HuH-7 (cell line): ENCODE data around the gene OR11A1.
"Not testable (repeated sequence)": the region's sequence is repeated elsewhere in the genome, so short reads cannot be mapped to it uniquely, and the experiment has no call there.

Experiments used
- DNase-seq: peaks from one replicate; pipeline ENCODE4 v3.0.0; 2011; ENCODE audit warnings: low spot score

The OR11A1 gene

DNA sequence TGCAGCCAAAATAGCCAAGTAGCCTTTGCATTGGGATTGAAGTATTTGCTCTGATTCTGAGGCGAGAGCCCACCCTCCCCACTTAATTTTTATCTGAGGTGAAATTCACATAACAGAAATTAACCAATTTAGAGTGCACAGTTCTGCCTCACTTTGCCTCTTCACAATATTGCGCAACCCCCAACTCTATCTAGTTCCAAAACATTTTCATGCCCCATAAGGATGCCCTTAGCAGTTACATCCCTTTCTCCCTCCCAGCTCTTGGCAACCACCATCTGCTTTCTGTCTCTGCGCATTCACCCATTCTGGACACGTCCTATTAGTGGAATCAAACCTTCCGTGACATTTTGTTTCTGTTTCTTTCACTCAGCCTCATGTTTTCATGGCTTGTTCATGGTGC, 21.9 kb upstream of the OR11A1 start:
- no peak for DNase-seq

DNA sequence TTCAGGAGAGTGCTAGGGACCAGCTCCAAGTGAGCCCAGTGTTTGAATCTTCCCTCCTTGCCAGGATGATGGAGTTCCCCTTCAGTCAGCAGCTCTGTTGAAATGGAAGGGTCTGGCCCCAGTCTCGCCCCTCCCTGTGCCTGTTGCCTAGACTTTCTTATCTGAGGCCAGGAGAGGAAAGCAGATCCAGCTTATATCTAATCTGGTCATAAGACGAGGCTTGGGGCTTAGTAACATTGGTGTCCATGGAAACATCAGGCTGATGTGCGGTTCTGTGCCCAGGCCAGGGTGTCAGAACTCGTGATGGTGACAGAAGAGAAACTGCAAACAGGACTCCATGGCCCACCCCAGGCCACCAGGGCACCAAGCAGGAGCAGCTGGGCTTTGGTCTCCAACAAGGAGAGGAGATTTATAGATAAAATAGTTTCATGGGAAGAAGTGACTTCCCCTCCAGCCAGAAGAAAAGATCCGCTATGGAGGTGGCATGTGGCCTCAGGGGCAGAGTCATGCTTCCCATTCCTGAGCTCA, 21.1 kb upstream of the OR11A1 start:
- DNase-seq = no peak

GRCh38 chr6:29474996-29475395, 18.1 kb upstream of the OR11A1 start:
- no peak for DNase-seq

DNA sequence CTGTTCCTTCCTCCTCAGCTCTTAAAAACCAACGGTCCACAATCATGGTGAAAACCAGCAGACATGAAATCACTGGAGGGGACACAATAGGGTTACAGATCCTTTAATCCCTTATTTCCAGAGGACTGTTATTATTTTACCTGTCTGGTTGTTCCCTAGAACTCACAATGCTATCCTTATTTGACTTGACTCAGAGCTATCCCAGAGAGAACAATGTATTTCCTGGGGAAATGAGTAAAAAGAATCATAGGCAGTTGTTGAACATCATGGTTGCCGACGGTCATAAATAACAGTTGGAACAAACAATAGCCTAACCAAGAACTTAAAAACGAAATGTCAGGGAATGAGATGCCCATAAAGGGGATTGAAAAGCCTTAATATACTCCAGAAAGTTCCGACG, 9.4 kb upstream of the OR11A1 start:
- DNase-seq = no peak

DNA sequence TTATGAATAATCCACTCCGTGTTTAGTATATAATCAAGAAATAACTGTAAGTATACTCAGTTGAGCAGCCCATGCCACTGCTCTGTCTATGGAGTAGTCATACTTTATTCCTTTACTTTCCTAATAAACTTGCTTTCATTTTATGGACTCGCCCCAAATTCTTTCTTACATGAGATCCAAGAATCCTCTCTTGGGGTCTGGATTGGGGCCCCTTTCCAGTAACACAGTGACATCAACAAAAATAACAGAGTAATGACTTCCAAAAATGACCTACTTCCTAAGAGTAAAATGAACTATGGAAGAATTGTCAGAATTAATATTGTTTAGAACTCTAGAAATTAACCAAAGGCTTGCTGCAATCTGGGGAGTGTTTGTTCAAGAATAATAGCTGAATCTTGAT, 8.9 kb upstream of the OR11A1 start:
- no peak for DNase-seq

DNA sequence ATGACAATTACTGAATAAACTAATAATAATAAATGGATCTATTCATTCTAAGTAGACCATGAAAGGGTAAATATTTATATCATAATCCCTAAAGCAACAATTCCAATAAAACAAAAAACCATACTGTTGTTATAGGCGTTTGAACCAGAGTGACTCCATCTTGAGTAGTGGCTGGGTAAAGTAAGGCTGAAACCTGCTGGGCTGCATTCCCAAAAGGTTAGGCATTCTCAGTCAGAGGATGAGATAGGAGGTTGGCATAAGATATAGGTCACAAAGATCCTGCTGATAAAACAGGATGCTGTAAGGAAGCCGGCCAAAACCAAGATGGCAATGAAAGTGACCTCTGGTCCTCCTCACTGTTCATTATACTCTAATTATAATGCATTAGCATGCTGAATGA, 8.4 kb upstream of the OR11A1 start:
- no peak for DNase-seq

DNA sequence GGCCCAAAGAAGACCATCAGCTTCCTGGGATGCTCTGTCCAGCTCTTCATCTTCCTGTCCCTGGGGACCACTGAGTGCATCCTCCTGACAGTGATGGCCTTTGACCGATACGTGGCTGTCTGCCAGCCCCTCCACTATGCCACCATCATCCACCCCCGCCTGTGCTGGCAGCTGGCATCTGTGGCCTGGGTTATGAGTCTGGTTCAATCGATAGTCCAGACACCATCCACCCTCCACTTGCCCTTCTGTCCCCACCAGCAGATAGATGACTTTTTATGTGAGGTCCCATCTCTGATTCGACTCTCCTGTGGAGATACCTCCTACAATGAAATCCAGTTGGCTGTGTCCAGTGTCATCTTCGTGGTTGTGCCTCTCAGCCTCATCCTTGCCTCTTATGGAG, 5.2 kb upstream of the OR11A1 start:
- DNase-seq = no peak

DNA sequence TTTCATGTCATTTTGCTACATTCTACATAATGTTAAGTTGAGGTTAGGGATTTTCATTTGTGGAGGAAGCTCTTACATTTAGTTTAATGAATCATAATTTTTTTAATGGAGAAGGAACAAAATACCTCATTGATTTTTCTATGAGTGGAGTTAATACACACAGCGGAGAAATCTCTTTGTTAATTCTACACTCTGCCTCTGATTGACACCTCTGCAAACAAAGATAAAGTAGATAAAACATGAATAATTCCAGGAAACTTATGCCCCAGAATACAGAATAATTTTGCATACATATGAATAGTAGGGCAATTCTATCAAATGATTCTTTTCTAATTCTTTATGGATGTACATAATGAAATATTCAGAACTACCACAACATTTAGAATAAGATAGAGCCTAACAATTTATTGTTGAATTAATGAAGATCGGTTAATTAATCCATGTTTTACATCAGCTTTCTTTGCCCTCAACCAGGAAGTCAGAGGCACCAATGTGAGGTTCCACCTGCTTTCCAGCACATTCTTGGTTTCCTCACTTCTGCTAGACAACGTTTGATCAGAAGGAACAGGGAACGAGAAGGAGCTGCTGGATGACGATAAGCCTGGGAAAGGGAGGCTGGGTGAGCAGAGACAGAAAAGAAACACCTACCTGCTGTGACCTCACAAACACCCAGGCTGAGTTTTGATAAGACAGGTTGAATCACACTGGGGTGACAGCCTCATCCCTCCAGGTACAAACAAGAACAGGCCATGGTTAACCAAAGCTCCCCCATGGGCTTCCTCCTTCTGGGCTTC, 4.3 kb upstream of the OR11A1 start:
- no peak for DNase-seq

DNA sequence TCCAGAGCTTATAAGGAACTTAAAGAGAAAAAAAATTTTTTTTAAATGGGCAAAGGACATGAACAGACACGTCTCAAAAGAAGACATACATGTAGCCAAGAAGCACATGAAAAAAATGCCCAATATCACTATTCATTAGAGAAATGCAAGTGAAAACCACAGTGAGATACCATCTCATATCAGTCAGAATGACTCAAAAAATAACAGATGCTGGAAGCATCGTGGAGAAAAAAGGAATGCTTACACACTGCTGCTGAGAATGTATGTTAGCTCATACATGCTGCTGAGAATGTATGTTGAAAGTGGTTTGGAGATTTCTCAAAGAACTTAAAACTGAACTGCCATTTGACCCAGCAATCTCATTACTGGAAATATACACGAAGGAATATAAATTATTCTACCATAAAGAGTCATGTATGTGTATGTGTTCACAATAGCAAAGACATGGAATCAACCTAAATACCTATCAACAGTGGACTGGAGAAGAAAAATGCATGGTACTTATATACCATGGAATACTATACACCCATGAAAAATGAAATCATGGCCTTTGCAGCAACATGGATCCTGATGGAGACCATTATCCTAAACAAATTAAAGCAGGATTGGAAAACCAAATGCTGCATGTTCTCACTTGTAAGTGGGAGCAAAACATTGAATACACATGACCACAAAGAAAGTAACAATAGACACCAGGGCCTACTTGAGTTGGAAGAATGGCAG, 5.2 kb downstream of the OR11A1 start:
- no peak for DNase-seq

DNA sequence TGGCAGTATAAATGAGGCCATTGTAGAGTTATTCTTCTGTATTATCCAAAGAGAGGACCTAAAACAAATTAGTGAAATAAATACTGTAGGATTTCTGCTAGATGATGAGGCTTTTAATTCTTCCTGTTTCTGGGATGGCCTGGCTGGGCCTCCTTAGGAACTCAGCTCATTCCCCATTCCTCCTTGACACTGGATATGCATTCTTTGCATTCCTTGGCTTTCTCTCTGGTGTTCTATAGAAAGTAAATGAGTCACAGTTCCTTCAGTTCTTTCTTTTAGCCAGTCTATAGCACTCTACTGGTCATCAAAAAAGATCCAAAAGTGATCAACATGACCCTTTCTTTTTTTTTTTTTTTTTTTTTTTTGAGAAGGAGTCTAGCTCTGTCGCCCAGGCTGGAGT, 9.2 kb downstream of the OR11A1 start:
- DNase-seq = no peak

- DNase-seq = not testable (repeated sequence)
These were observed 12.8 kb downstream of the OR11A1 start for GRCh38 chr6:29444031-29444430.

GRCh38 chr6:29442719-29443118, 14.2 kb downstream of the OR11A1 start:
- no peak for DNase-seq

GRCh38 chr6:29439006-29439405, 17.9 kb downstream of the OR11A1 start, which contains the start of gene OR10C1:
Gene OR10C1 (plus strand): TSS chr6:29439306. CDS start chr6:29440016, 710 bp downstream.
- DNase-seq = no peak

GRCh38 chr6:29436730-29437129, 20.1 kb downstream of the OR11A1 start:
- not testable (repeated sequence) for DNase-seq

DNA sequence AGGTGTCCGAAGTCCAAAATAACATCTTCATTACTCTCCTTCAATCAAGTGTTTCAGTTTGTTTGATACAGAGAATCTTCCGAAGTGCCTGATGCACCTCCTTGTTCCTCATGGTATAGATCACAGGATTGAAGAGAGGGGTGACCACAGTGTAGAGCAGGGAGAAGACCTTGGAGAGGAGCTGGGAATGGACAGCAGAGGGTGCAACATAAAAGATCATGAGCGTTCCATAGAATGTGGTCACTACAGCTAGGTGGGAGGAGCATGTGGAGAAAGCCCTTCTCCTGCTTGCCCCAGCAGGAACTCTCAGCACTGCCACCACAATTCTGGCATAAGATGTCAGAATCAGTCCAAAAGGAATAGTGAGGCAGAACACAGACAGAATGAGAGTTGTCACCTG, 30.2 kb downstream of the OR11A1 start:
- DNase-seq = no peak

GRCh38 chr6:29425075-29425474, 31.8 kb downstream of the OR11A1 start:
- DNase-seq = no peak

GRCh38 chr6:29424575-29424974, 32.3 kb downstream of the OR11A1 start:
- no peak for DNase-seq

- no peak for DNase-seq
These were observed 32.7 kb downstream of the OR11A1 start for GRCh38 chr6:29424168-29424567.

- no peak for DNase-seq
These were observed 37.4 kb downstream of the OR11A1 start for GRCh38 chr6:29419516-29419915.

GRCh38 chr6:29414588-29414987, 42.3 kb downstream of the OR11A1 start, which contains the start of gene OR12D1:
Gene OR12D1 (plus strand): TSS chr6:29414928.
- DNase-seq = no peak

DNA sequence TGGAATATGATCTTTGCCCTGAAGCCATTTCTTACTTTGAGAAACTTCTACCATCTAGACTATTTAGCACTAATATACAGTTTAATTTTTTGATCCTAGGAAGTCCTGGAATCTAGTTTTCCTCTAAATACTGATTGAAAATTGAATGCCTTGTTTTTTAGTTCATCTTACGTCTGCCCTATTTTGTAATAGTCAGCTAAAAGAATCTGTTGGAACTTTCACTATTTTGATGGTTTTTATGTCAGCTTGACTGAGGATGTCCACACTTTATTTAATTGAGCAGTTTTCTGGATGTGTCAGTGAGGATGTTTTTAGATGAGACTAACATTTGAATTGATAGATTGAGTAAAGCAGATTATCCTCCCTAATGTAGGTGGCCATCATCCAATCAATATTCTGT, 53.1 kb downstream of the OR11A1 start:
- no peak for DNase-seq

GRCh38 chr6:29399525-29399924, 57.3 kb downstream of the OR11A1 start:
- DNase-seq = no peak

DNA sequence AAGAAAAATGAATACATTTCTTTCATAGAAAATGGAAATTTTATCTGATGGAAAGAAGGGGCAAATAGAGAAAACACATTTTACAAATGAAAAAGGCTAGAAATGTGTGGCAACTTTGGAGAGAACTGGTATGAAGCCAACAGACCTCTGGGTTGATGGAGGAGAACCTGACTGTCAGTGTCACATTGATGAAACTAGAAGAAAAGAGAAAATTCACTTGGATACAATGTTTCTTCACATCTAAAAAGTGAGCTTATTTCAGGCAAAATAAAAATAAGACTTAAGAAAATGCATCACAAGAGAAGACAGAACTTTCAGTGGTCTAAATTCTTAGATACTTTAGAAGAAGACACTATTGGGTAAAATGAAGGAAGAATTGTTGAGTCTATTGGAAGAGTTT, 61.5 kb downstream of the OR11A1 start, which contains the start of gene OR12D2:
OR12D2 (plus strand) TSS at position 301 of the 400 bp plus-strand sequence. CDS start 1,069 bp downstream, outside the sequence.
- no peak for DNase-seq
